Measurements from ENCODE around the gene PRLHR.

The PRLHR gene

GRCh38 chr10:118563373-118563890 is 32.0 kb downstream of the PRLHR start:
- DNase-seq (ENCODE audit: low spot score): peak; percentile 54

DNA sequence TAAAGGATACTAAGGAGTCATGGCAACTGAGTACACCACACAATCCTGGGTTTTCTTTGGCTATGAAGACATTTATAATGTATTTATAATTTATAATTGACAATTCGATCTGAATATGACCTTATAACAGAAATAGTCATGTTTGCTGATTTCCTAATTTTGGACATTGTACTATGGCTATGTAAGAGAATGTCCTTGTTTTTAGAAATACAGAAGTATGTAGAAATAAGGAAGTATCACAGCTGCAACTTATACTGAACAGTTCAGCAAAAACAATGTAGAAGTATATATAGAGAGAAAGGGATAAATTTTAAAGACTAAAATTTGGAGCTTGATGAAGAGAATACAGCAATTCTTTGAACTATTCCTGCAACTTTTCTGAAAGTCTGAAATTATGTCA is 32.6 kb downstream of the PRLHR start:
- no peak for DNase-seq (ENCODE audit: low spot score)

DNA sequence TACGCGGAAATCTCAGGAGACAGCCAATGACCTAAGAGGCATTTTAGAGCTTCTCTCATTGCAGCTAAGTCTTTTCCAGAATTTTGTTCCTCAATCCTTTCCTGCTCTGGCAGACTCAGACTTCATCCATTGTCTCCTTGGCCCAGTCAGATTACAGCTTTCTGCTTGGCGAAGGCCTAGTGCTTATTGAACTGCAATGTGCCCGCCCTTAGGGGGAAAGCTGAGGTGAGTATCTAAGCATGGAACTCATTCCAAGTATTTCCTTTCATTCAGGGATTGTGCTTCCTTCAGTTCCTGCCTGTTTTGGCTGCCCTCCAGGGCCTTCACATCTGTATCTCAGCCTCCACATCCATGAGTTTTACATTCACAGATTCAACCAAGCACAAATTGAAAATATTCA is 37.5 kb downstream of the PRLHR start:
- DNase-seq (ENCODE audit: low spot score): no peak

DNA sequence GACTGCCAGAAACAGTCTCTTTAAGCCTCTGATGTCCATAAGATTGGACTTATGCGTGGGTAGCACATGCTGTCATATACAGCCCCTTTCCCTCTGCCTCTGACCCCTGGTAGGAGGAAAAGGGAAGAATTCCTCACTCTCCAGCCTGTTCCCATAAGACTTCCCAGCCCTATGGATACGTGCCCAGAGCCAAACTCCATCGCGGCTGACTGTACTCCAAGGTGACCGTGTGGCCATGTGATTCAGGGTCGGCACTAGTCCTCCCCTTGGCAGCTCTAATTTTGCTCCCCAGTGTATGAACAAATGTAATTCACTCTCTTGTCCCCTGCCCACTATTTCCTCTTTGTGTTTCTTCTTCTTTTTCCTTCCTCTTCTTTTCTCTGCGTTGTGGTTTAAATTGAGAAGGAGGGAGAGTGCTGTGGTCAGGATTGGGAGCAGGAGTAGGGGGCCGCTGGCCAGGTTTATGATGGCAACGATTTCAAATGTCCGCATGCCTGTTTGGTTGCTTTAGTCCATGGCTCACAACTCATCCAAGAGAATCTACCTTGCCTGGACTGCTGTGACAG is 43.8 kb downstream of the PRLHR start:
- no peak for DNase-seq (ENCODE audit: low spot score)

DNA sequence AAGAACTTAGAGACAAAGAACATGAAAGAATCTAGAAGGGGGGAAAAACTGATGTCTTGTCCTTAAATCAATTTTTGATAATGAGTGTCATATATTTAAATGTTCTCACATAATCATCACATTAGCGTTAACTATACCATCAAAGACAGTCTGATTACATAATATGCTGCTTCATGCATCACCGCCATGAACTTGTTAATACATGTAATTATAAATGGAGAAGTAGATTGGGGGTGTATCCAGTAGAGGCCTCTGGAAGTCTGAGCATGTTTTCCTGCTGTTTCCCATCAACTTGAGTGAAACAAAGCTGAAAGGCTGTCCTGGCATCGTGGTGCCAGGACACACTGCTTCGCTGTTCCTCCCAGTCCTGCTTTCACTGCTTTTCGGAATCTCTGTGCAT is 48.2 kb downstream of the PRLHR start:
- no peak for DNase-seq (ENCODE audit: low spot score)

GRCh38 chr10:118546479-118546878 is 49.0 kb downstream of the PRLHR start:
- no peak for DNase-seq (ENCODE audit: low spot score)

DNA sequence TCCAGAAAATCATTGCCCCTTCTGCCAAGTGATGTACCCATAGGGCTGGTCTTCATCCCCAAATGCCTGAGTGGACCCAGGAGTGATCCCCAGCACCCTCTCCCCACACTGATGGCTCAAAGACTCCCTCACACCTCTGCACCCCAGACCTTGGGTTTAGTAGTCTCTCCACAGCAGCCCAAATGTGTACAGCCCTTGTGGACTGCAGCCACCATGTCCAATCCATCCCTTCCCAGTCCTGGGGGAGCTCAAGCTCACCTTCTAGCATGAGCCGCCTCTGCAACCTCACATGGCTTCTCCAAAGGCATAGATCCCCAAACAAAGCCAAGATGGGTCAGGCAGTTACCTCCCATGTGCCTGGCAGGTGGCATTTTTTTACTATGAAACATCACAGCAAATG is 50.1 kb downstream of the PRLHR start:
- DNase-seq (ENCODE audit: low spot score): no peak

DNA sequence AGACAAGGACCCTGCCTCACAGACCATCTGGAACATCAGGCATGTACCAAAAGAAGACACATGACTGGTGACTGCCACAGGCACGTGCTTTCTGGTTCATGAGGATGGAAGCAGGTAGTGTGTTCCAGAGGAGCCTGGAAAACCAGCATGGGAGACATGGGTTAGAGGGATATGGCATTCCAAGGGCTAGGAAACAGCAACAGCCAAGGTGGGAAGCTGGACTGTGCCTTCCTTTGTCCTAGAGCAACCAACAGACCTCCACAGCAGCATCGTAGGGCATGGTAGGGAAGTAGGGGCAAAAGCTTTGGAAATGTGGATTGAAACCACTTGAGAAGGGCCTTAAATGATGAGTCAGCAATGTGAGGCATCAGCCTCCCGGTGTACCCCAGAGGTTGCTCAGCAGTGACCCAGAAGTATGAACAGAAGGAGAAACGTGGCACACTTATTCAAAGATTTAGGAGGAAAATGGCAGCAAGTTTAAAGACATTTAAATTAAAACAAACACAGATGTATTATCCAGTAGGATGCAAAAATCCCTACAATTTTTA is 51.0 kb downstream of the PRLHR start:
- DNase-seq (ENCODE audit: low spot score): no peak

DNA sequence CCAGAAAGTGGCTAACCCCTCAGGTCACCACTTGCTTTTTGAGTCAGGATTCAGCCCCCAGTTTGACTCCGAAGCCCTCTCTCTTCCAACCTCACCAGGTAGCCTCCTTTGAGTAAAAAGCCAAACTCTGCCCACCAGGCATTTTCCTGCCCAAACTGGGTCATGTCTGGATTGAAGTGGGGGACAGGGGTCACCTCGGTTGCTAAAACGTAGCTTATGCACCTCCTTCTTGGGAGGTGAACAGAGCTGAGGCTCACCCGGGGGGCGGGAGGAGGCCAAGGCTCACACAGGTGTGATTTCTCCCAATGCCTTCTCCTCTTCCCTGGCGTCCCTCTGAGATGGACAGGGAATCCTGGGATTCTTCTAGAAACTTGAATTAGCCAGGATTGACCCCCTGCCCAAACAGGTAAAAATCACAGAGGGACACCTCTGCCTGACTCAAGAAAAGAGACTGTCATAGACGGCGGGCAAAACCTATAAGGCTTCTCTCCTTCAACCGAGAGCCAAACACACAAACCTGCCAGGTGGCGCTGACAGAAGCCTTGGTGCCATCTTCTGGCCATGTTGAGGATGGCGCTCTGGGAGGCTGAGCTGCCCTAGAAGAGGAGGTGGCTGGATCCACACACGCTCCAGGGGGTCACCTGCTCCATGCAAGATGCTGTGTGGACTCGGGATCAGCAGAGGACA is 51.6 kb downstream of the PRLHR start:
- DNase-seq (ENCODE audit: low spot score): peak; percentile 51

DNA sequence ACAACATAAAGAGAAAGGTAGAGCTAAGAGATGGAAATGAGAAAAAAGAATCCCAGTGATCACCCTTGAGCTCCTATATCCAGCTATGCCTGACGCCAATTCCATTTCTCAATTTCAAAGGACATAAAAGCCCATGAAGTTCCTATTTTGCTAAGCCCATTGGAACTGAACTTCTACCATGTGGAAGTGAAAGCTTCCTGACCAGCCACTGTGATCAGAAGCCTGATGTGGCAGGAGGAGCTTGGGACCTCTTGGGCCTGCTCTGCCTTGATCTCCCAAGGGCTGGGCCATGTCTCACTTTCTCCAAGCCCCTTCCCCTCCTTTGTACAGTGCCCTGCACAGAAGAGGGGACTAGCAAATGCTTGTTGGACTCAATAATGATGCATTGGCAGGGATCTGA is 52.7 kb downstream of the PRLHR start:
- DNase-seq (ENCODE audit: low spot score): no peak

- DNase-seq (ENCODE audit: low spot score): no peak
These were observed 53.2 kb downstream of the PRLHR start for GRCh38 chr10:118542205-118542604.

DNA sequence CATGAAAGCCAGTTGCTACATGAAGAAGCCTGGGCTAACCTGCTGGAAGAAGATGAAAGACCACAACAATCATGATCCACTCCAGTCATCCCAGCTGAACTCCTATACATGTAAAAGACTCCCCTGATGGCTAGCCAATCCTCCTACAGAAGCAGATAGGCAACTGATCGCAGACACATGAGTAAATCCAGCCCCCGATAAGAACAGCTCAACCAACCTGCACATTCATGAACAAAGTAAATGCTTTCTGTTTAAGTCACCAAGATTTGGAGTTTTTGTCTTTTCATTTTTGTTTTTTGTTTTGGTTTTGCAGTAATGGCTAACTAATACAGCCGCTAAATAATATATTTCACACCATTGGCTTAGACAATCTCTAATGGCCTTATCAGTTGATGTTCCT is 53.7 kb downstream of the PRLHR start:
- DNase-seq (ENCODE audit: low spot score): no peak
